ENCODE data around the gene FAM3A. TPM values are rescaled to one million over a fixed set of nuclear protein-coding genes. Genes with fewer than 3 reads are reported as not detected.

Gene FAM3A
- total RNA-seq, 3 donors from 2014 or later = 38.8 to 42.6 (median 41.3) TPM

GRCh38 chrX:154485150-154486051, 30.6 kb downstream of the FAM3A start:
- Histone ChIP-seq H3K4me3 (peak overlapping the region; percentile 51 to 75 (median 66)), H3K36me3 (no peaks in the 10 kb centered on the region), H3K27ac (peak overlapping the region; percentile 67 to 77), H3K27me3 (peaks cover 0 to 36% of the 10 kb centered on the region in 2 donors), H3K4me1 (peaks cover 0 to 7% of the 10 kb centered on the region in 2 donors), H3K9me3 (no peaks in the 10 kb centered on the region)
- no peak for DNase-seq (ENCODE audit: low spot score in 2 of 2)
- TF ChIP-seq, protein P1, sequence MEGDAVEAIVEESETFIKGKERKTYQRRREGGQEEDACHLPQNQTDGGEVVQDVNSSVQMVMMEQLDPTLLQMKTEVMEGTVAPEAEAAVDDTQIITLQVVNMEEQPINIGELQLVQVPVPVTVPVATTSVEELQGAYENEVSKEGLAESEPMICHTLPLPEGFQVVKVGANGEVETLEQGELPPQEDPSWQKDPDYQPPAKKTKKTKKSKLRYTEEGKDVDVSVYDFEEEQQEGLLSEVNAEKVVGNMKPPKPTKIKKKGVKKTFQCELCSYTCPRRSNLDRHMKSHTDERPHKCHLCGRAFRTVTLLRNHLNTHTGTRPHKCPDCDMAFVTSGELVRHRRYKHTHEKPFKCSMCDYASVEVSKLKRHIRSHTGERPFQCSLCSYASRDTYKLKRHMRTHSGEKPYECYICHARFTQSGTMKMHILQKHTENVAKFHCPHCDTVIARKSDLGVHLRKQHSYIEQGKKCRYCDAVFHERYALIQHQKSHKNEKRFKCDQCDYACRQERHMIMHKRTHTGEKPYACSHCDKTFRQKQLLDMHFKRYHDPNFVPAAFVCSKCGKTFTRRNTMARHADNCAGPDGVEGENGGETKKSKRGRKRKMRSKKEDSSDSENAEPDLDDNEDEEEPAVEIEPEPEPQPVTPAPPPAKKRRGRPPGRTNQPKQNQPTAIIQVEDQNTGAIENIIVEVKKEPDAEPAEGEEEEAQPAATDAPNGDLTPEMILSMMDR (IDR thresholded peaks at IDR 0.05) = no peak
- TF ChIP-seq POLR2A (IDR thresholded peaks at IDR 0.05) (no peak), POLR2AphosphoS5 (IDR thresholded peaks at IDR 0.05) (no peak)
- intact Hi-C loops (cut with DNase I; ENCODE audit: low total_unique reads) = no loop called here

GRCh38 chrX:154484255-154485149, 31.5 kb downstream of the FAM3A start:
- Histone ChIP-seq H3K4me3 (no peak overlapping the region), H3K36me3 (no peaks in the 10 kb centered on the region), H3K4me1 (peaks cover 0 to 7% of the 10 kb centered on the region in 2 donors), H3K27me3 (peaks cover 0 to 36% of the 10 kb centered on the region in 2 donors), H3K27ac (no peak overlapping the region), H3K9me3 (no peaks in the 10 kb centered on the region)
- DNase-seq (ENCODE audit: low spot score in 2 of 2) = no peak
- intact Hi-C loops (cut with DNase I; ENCODE audit: low total_unique reads) = no loop called here
- TF ChIP-seq, protein P1 (IDR thresholded peaks at IDR 0.05) = no peak
- TF ChIP-seq POLR2A (IDR thresholded peaks at IDR 0.05) (no peak), POLR2AphosphoS5 (IDR thresholded peaks at IDR 0.05) (no peak)

GRCh38 chrX:154483325-154483724, 32.7 kb downstream of the FAM3A start:
- intact Hi-C loops (cut with DNase I; ENCODE audit: low total_unique reads) = no loop called here
- H3K36me3 ChIP-seq = no peaks in the 10 kb centered on the region
- peaks cover 0 to 25% of the 10 kb centered on the region in 2 donors for H3K27me3 ChIP-seq
- no peaks in the 10 kb centered on the region for H3K9me3 ChIP-seq
- no peak for DNase-seq (ENCODE audit: low spot score in 2 of 2)
- no peaks in the 10 kb centered on the region for H3K4me1 ChIP-seq
- TF ChIP-seq POLR2AphosphoS5 (IDR thresholded peaks at IDR 0.05) (no peak), POLR2A (IDR thresholded peaks at IDR 0.05) (no peak)
- TF ChIP-seq, protein P1 (IDR thresholded peaks at IDR 0.05) = no peak
- H3K4me3 ChIP-seq = no peak overlapping the region
- no peak overlapping the region for H3K27ac ChIP-seq

DNA sequence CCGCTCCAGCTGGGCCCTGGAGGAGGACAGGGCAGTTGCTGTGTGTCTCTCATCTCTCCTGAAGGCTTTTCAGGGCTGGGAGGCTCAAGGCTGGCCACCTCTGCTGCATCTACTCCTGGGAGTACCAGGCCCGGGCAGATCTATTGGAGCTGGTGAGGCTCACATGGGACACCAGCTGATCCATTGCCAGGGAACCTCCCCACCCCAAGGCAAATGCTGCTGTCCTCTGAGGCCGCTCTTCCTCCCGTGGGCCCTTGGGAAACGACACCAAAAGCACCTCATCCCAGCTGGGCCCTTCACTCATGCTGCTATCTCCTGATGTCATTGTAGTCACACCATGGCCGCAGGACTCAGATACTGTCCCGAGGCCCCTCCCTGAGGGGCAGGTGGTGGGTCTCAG, 33.2 kb downstream of the FAM3A start:
- intact Hi-C loops (cut with DNase I; ENCODE audit: low total_unique reads) = no loop called here
- DNase-seq (ENCODE audit: low spot score in 2 of 2) = no peak

More for the DNA sequence above, 33.2 kb downstream of the FAM3A start:
- no peak overlapping the region for H3K4me3 ChIP-seq
- no peaks in the 10 kb centered on the region for H3K36me3 ChIP-seq
- no peak overlapping the region for H3K27ac ChIP-seq
- H3K4me1 ChIP-seq = no peaks in the 10 kb centered on the region
- H3K27me3 ChIP-seq = peaks cover 0 to 20% of the 10 kb centered on the region in 2 donors
- H3K9me3 ChIP-seq = no peaks in the 10 kb centered on the region
- TF ChIP-seq POLR2AphosphoS5 (IDR thresholded peaks at IDR 0.05) (no peak), POLR2A (IDR thresholded peaks at IDR 0.05) (no peak)
- TF ChIP-seq, protein P1 (IDR thresholded peaks at IDR 0.05) = no peak
